Panc1 (cell line): Measurements from ENCODE around the gene GPR50.

Source experiments
- CTCF ChIP-seq: fragments of 450-650 bp; IDR thresholded peaks from 2 replicates; pipeline ENCODE4 v1.5.1; 2017; ENCODE audit warnings: mild to moderate bottlenecking
- POLR2AphosphoS5 ChIP-seq: IDR thresholded peaks from 2 replicates; pipeline ENCODE4 v1.6.1; 2012; ENCODE audit warnings: mild to moderate bottlenecking, low read depth, low read length, moderate library complexity
- SIN3A ChIP-seq: IDR thresholded peaks from 2 replicates; pipeline ENCODE4 v1.6.1; 2012; ENCODE audit warnings: low read depth, mild to moderate bottlenecking, low read length, moderate library complexity, borderline replicate concordance; ENCODE audit not compliant: insufficient read depth

- TF ChIP-seq POLR2AphosphoS5 (no peak), CTCF (no peak), SIN3A (no peak)
Observed at GRCh38 chrX:151174581-151175282, 1.7 kb upstream of the GPR50 start.
